ENCODE measurements around the gene HOXA3. TPM values are rescaled to one million over a fixed set of nuclear protein-coding genes. Genes with fewer than 3 reads are reported as not detected.

Gene HOXA3
- total RNA-seq, 3 donors from 2014 or later (not counting 1 experiment from before 2014, with no cell fraction given) = 0.32 to 0.78 (median 0.35) TPM

- H3K27ac ChIP-seq (ENCODE audit: low read length) = no peak overlapping the region
- Mint-ChIP-seq H3K9me3 (no peaks in the 10 kb centered on the region), H3K4me1 (peaks cover 23 to 30% of the 10 kb centered on the region in 2 donors), H3K4me3 (peak overlapping the region; percentile 40), H3K36me3 (peaks cover 18% of the 10 kb centered on the region), H3K27ac (peak overlapping the region in 1 of 2 donors; percentile 9), H3K27me3 (ENCODE audit: low read depth in 2 of 2) (peaks cover 52 to 60% of the 10 kb centered on the region in 2 donors)
- H3K9me3 ChIP-seq (ENCODE audit: control insufficient read depth, insufficient read depth, low read length) = no peaks in the 10 kb centered on the region
- peaks cover 48% of the 10 kb centered on the region for H3K4me1 ChIP-seq (ENCODE audit: control insufficient read depth, insufficient read depth, low read length)
- under 1% methylated on average over 59 of the region's 59 CpGs for WGBS (ENCODE audit: insufficient coverage)
- H3K27me3 ChIP-seq (ENCODE audit: control insufficient read depth, insufficient read depth, low read length) = peaks cover 67% of the 10 kb centered on the region
- ATAC-seq (peak; percentile 76 to 84 (median 80)), DNase-seq (peak; percentile 55 to 62)
- H3K36me3 ChIP-seq (ENCODE audit: control insufficient read depth, insufficient read depth, low read length) = no peaks in the 10 kb centered on the region
- H3K4me3 ChIP-seq (ENCODE audit: low read length) = peak overlapping the region; percentile 49
- intact Hi-C loops (cut with micrococcal nuclease) = loop anchor here (2.0 kb wide), 2 partner anchors 13 to 17 kb away; partner anchors contain the start of gene HOXA7
- TF ChIP-seq CTCF (IDR thresholded peaks at IDR 0.05) = no peak
Measured at GRCh38 chr7:27173511-27173955, 21.1 kb upstream of the HOXA3 start.

GRCh38 chr7:27172823-27173510, 20.6 kb upstream of the HOXA3 start:
- no peak for TF ChIP-seq CTCF (IDR thresholded peaks at IDR 0.05)
- Histone ChIP-seq H3K4me1 (ENCODE audit: control insufficient read depth, insufficient read depth, low read length) (peaks cover 53% of the 10 kb centered on the region), H3K36me3 (ENCODE audit: control insufficient read depth, insufficient read depth, low read length) (no peaks in the 10 kb centered on the region), H3K27me3 (ENCODE audit: control insufficient read depth, insufficient read depth, low read length) (peaks cover 69% of the 10 kb centered on the region), H3K4me3 (ENCODE audit: low read length) (peak overlapping the region; percentile 49), H3K27ac (ENCODE audit: low read length) (peak overlapping the region; percentile 23), H3K9me3 (ENCODE audit: control insufficient read depth, insufficient read depth, low read length) (no peaks in the 10 kb centered on the region)
- WGBS (ENCODE audit: insufficient coverage) = 2% methylated on average over 58 of the region's 58 CpGs
- peak overlapping the region; percentile 87 for H3K4me3 Mint-ChIP-seq
- peaks cover 52 to 60% of the 10 kb centered on the region in 2 donors for H3K27me3 Mint-ChIP-seq (ENCODE audit: low read depth in 2 of 2)
- peaks cover 20% of the 10 kb centered on the region for H3K36me3 Mint-ChIP-seq
- intact Hi-C loops (cut with micrococcal nuclease) = loop anchor here (2.0 kb wide), 2 partner anchors 14 to 16 kb away; partner anchors contain the start of gene HOXA7
- H3K9me3 Mint-ChIP-seq = no peaks in the 10 kb centered on the region
- DNase-seq (peak in 1 of 2 donors; percentile 53), ATAC-seq (peak; percentile 11 to 43 (median 22))
- peaks cover 26 to 32% of the 10 kb centered on the region in 2 donors for H3K4me1 Mint-ChIP-seq
- H3K27ac Mint-ChIP-seq = peak overlapping the region in 1 of 2 donors; percentile 9

GRCh38 chr7:27172315-27172774, 20.0 kb upstream of the HOXA3 start:
- H3K27me3 ChIP-seq (ENCODE audit: control insufficient read depth, insufficient read depth, low read length) = peaks cover 75% of the 10 kb centered on the region
- peaks cover 57% of the 10 kb centered on the region for H3K4me1 ChIP-seq (ENCODE audit: control insufficient read depth, insufficient read depth, low read length)
- intact Hi-C loops (cut with micrococcal nuclease) = loop anchor here (2.0 kb wide), 2 partner anchors 14 to 16 kb away; partner anchors contain the start of gene HOXA7
- peak overlapping the region; percentile 49 for H3K4me3 ChIP-seq (ENCODE audit: low read length)
- peak overlapping the region; percentile 23 for H3K27ac ChIP-seq (ENCODE audit: low read length)
- Mint-ChIP-seq H3K36me3 (peaks cover 20% of the 10 kb centered on the region), H3K27ac (peak overlapping the region; percentile 60 to 63), H3K4me3 (peak overlapping the region; percentile 87), H3K4me1 (peaks cover 26 to 35% of the 10 kb centered on the region in 2 donors), H3K27me3 (ENCODE audit: low read depth in 2 of 2) (peaks cover 52 to 60% of the 10 kb centered on the region in 2 donors), H3K9me3 (no peaks in the 10 kb centered on the region)
- WGBS (ENCODE audit: insufficient coverage) = 16% methylated on average over 10 of the region's 10 CpGs
- no peaks in the 10 kb centered on the region for H3K36me3 ChIP-seq (ENCODE audit: control insufficient read depth, insufficient read depth, low read length)
- no peak for TF ChIP-seq CTCF (IDR thresholded peaks at IDR 0.05)
- no peaks in the 10 kb centered on the region for H3K9me3 ChIP-seq (ENCODE audit: control insufficient read depth, insufficient read depth, low read length)
- ATAC-seq (no peak), DNase-seq (peak; percentile 15 to 28)
